SJSA1 (cell line): ENCODE data around the gene IL1RN. TPM values are rescaled to one million over a fixed set of nuclear protein-coding genes. Genes with fewer than 3 reads are reported as not detected.

Experiments used
- DNase-seq, 2 experiments: peaks; one replicate each; pipeline ENCODE4 v3.0.0-alpha.2; 2015 to 2020; ENCODE audit warnings: low spot score in 2 of 2, low read depth in 1 of 2
- H3K27ac ChIP-seq: fragments of 250-450 bp; sonication (Bioruptor Pico); 2 replicates; pipeline ENCODE4 v1.5.1; 2020; ENCODE audit warnings: mild to moderate bottlenecking, moderate library complexity
- H3K27me3 ChIP-seq: fragments of 250-450 bp; sonication (Bioruptor Pico); replicated peaks from 2 replicates; pipeline ENCODE4 v1.5.1; 2020; ENCODE audit warnings: mild to moderate bottlenecking, moderate library complexity
- H3K36me3 ChIP-seq: fragments of 250-450 bp; sonication (Bioruptor Pico); 2 replicates; pipeline ENCODE4 v1.5.1; 2020; ENCODE audit warnings: mild to moderate bottlenecking
- H3K4me1 ChIP-seq: fragments of 250-450 bp; sonication (Bioruptor Pico); replicated peaks from 2 replicates; pipeline ENCODE4 v1.6.1; 2021; ENCODE audit warnings: mild to moderate bottlenecking
- H3K4me3 ChIP-seq: fragments of 250-450 bp; sonication (Bioruptor Pico); 2 replicates; pipeline ENCODE4 v1.5.1; 2020; ENCODE audit warnings: mild to moderate bottlenecking
- H3K9me3 ChIP-seq: fragments of 250-450 bp; sonication (Bioruptor Pico); replicated peaks from 2 replicates; pipeline ENCODE4 v1.5.1; 2020; ENCODE audit warnings: mild to moderate bottlenecking
- total RNA-seq: library from RNA; depleted of rRNA; stranded (reverse); fragments of >200 nt; shearing (Covaris generic); gene quantifications from 2 replicates; pipeline ENCODE4 v1.2.3, GENCODE V29; 2014

Gene IL1RN
- total RNA-seq, 1 experiment from 2014 or later: not detected

- Histone ChIP-seq H3K27me3 (peaks cover 22% of the 10 kb centered on the region), H3K36me3 (no peaks in the 10 kb centered on the region), H3K9me3 (no peaks in the 10 kb centered on the region), H3K4me1 (peaks cover 20% of the 10 kb centered on the region), H3K27ac (no peak overlapping the region), H3K4me3 (no peak overlapping the region)
- DNase-seq: no peak
Measured at GRCh38 chr2:113158884-113159553, 31.6 kb downstream of the IL1RN start.

- peaks cover 22% of the 10 kb centered on the region for H3K27me3 ChIP-seq
- no peak for DNase-seq
- no peak overlapping the region for H3K4me3 ChIP-seq
- no peaks in the 10 kb centered on the region for H3K9me3 ChIP-seq
- peaks cover 20% of the 10 kb centered on the region for H3K4me1 ChIP-seq
- H3K27ac ChIP-seq: no peak overlapping the region
- H3K36me3 ChIP-seq: no peaks in the 10 kb centered on the region
Measured at GRCh38 chr2:113160248-113160647, 32.9 kb downstream of the IL1RN start.

- Histone ChIP-seq H3K27ac (no peak overlapping the region), H3K4me3 (no peak overlapping the region), H3K36me3 (no peaks in the 10 kb centered on the region), H3K27me3 (peaks cover 15% of the 10 kb centered on the region), H3K4me1 (peaks cover 20% of the 10 kb centered on the region), H3K9me3 (no peaks in the 10 kb centered on the region)
- DNase-seq: peak in 1 of 2 experiments; percentile 22
Measured at GRCh38 chr2:113160962-113161361, 33.6 kb downstream of the IL1RN start.

GRCh38 chr2:113162173-113162572 lies 34.8 kb downstream of the IL1RN start:
- no peak overlapping the region for H3K4me3 ChIP-seq
- H3K27me3 ChIP-seq: peaks cover 8% of the 10 kb centered on the region; the same call in 1 of the 2 replicates
- peak in 1 of 2 experiments; percentile 14 for DNase-seq
- H3K9me3 ChIP-seq: no peaks in the 10 kb centered on the region
- no peak overlapping the region for H3K27ac ChIP-seq
- peaks cover 20% of the 10 kb centered on the region for H3K4me1 ChIP-seq
- no peaks in the 10 kb centered on the region for H3K36me3 ChIP-seq

DNA sequence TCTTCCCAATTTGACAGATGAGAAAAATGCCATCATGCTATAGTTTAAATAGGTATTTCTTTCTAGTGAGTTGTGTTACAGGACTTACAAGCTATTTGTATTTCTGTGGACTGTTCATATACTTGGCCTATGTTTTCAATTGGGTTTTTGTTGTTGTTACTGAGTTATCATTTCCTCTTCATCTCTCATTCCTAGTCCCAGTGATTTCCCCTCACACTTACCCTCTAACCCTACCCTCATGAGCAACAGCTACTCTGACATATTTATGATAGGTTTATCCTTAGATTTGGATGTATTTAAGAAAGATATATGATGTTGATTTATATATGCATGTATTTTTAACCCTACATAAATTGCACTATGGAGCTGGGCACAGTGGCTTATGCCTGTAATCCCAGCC lies 35.5 kb downstream of the IL1RN start:
- no peak for DNase-seq
- H3K9me3 ChIP-seq: no peaks in the 10 kb centered on the region
- H3K36me3 ChIP-seq: no peaks in the 10 kb centered on the region
- H3K27me3 ChIP-seq: peaks cover 4% of the 10 kb centered on the region; the same call in 1 of the 2 replicates
- H3K27ac ChIP-seq: no peak overlapping the region
- H3K4me3 ChIP-seq: no peak overlapping the region
- peaks cover 15% of the 10 kb centered on the region for H3K4me1 ChIP-seq

- Histone ChIP-seq H3K4me3 (no peak overlapping the region), H3K27me3 (0 out of 2 replicates have a peak, but pooled peaks cover 3% of the 10 kb centered on the region), H3K36me3 (no peaks in the 10 kb centered on the region), H3K4me1 (peaks cover under 1% of the 10 kb centered on the region; the same call in 1 of the 2 replicates), H3K27ac (no peak overlapping the region), H3K9me3 (no peaks in the 10 kb centered on the region)
- DNase-seq: no peak
Measured at GRCh38 chr2:113164215-113164929, 37.0 kb downstream of the IL1RN start.

DNA sequence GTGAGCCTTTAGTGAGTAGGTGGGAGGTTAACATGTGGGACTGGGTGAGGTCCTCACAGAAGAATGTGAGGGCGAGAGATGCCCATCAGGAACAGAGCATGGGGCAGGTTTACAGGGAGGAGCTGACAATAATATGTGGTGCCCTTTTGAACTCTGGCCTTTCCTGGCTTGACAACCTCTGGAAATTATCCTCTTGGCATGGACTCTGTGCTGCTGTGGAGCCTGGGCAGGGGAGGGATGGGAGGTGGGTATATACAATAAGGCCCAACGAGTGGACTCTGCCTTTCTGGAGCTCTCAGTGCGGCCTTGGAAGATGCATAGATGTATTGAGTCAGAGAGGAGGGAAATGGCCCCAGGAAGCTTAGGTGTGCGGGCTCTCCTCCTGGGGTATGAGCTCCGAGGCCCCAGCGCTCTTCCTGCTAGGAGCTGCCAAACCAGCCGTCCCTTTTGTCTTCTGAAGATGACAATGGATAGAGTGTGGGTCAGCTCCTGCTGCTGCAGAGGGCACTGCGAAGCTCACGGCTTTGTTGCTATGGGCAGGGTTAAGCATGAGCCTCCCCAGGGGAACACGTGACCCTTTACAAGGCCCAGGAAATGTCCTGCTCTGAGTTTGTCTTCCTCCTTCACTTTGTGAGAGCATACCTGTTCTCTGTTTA lies 37.7 kb downstream of the IL1RN start:
- no peaks in the 10 kb centered on the region for H3K9me3 ChIP-seq
- no peaks in the 10 kb centered on the region for H3K4me1 ChIP-seq
- DNase-seq: no peak
- H3K4me3 ChIP-seq: no peak overlapping the region
- no peaks in the 10 kb centered on the region for H3K36me3 ChIP-seq
- H3K27me3 ChIP-seq: 0 out of 2 replicates have a peak, but pooled peaks cover 3% of the 10 kb centered on the region
- no peak overlapping the region for H3K27ac ChIP-seq

- no peak for DNase-seq
- H3K27me3 ChIP-seq: 0 out of 2 replicates have a peak, but pooled peaks cover 3% of the 10 kb centered on the region
- H3K27ac ChIP-seq: no peak overlapping the region
- no peaks in the 10 kb centered on the region for H3K36me3 ChIP-seq
- H3K4me1 ChIP-seq: no peaks in the 10 kb centered on the region
- H3K4me3 ChIP-seq: no peak overlapping the region
- H3K9me3 ChIP-seq: no peaks in the 10 kb centered on the region
Measured at GRCh38 chr2:113166187-113166645, 38.8 kb downstream of the IL1RN start.

GRCh38 chr2:113167115-113167932 lies 39.9 kb downstream of the IL1RN start:
- no peak for DNase-seq
- no peaks in the 10 kb centered on the region for H3K9me3 ChIP-seq
- H3K27ac ChIP-seq: no peak overlapping the region
- H3K4me3 ChIP-seq: no peak overlapping the region
- 0 out of 2 replicates have a peak, but pooled peaks cover 3% of the 10 kb centered on the region for H3K27me3 ChIP-seq
- H3K36me3 ChIP-seq: no peaks in the 10 kb centered on the region
- H3K4me1 ChIP-seq: no peaks in the 10 kb centered on the region

DNA sequence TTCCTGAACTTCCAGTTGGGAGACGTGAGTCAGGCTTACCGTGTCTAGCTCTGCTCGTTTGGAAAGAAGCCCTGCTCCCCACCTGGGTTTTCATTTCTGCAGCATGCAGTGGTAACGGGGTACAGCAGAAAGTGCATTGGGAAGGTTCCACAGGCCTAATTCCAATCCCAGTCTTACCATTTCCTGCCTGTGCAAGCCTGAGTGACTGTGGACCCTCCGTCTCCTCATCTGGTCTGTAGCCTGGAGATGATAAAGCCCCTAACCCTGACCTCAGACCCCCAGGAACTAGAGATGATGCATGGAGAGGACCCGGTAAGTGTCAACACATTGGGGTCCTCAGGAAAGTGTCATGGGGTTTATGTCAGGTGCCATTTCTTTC lies 40.6 kb downstream of the IL1RN start:
- H3K4me1 ChIP-seq: no peaks in the 10 kb centered on the region
- DNase-seq: no peak
- H3K4me3 ChIP-seq: no peak overlapping the region
- no peaks in the 10 kb centered on the region for H3K36me3 ChIP-seq
- H3K27ac ChIP-seq: no peak overlapping the region
- no peaks in the 10 kb centered on the region for H3K9me3 ChIP-seq
- 0 out of 2 replicates have a peak, but pooled peaks cover 3% of the 10 kb centered on the region for H3K27me3 ChIP-seq

DNA sequence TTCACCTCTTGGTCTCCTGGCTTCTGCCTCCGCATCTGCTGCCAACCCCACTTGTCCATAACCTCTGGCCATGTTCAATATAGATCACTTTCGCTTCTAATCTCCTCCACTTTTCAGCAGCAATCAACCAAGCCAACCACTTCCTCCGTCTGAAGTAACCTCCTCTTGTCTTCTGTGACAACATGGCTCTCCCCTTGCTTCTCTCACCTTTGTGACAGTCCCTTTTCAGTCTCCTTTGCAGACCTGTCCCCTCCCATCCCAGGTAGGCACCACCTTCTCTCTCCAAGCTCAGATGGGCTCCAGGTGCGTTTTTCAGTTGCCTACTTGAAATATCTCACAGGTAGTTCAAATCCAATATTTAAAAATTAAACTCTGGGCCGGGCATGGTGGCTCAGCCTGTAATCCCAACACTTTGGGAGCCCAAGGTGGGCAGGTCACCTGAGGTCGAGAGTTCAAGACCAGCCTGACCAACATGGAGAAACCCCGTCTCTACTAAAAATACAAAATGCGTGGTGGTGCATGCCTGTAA lies 41.7 kb downstream of the IL1RN start:
- H3K36me3 ChIP-seq: no peaks in the 10 kb centered on the region
- H3K27me3 ChIP-seq: 0 out of 2 replicates have a peak, but pooled peaks cover 3% of the 10 kb centered on the region
- H3K9me3 ChIP-seq: no peaks in the 10 kb centered on the region
- no peaks in the 10 kb centered on the region for H3K4me1 ChIP-seq
- no peak for DNase-seq
- H3K27ac ChIP-seq: no peak overlapping the region
- no peak overlapping the region for H3K4me3 ChIP-seq

GRCh38 chr2:113169586-113169985 lies 42.2 kb downstream of the IL1RN start:
- H3K36me3 ChIP-seq: no peaks in the 10 kb centered on the region
- no peaks in the 10 kb centered on the region for H3K4me1 ChIP-seq
- no peak for DNase-seq
- H3K27ac ChIP-seq: no peak overlapping the region
- H3K4me3 ChIP-seq: no peak overlapping the region
- 0 out of 2 replicates have a peak, but pooled peaks cover 3% of the 10 kb centered on the region for H3K27me3 ChIP-seq
- H3K9me3 ChIP-seq: no peaks in the 10 kb centered on the region
